Rectal smooth muscle tissue (tissue), 1 donor: Measurements from ENCODE around the gene DCC.

Source experiments
- H3K27ac ChIP-seq: one replicate; pipeline ENCODE4 v1.7.0; 2013; ENCODE audit warnings: low read depth, low read length, inconsistent platforms
- H3K27me3 ChIP-seq: one replicate; pipeline ENCODE4 v1.7.0; 2013; ENCODE audit warnings: low read length; ENCODE audit not compliant: control insufficient read depth, insufficient read depth
- H3K36me3 ChIP-seq: one replicate; pipeline ENCODE4 v1.7.0; 2013; ENCODE audit warnings: low read length; ENCODE audit not compliant: control insufficient read depth, insufficient read depth
- H3K4me1 ChIP-seq: one replicate; pipeline ENCODE4 v1.7.0; 2013; ENCODE audit warnings: low read length; ENCODE audit not compliant: control insufficient read depth, insufficient read depth
- H3K4me3 ChIP-seq: one replicate; pipeline ENCODE4 v1.7.0; 2013; ENCODE audit warnings: low read length
- H3K9ac ChIP-seq: one replicate; pipeline ENCODE4 v1.7.0; 2013; ENCODE audit warnings: low read length

DCC gene

DNA sequence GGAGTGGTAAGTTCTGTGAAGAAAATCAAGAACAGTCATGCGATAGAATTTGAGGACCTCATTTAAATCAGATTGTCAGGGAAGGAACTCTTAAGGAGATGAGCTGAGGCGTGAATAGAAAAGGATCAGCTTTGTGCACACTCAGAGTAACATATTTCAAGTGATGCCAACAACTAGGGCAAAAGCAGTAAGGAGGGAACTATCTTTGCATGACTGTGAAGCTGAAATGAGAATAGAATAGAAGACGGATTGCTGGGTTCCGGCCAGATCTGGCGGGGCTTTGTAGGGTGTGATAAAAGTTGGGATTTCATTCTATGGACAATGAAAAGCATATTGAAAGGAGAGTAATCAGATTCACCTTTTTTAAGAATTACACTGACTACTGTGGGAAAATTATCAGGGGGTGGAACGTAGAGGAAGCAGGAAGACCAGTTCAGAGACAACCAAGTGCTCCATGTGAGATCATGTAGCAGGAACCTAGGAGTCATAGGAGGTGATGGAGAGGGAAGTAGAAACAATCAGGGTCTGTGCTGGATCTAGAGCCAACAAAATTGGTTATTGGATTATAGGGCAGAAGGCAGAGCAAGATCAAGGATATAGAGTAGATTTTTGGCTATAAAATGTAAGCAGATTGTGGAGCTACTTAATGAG is 884.3 kb downstream of the DCC start:
- H3K27me3 ChIP-seq: no peaks in the 10 kb centered on the region
- no peaks in the 10 kb centered on the region for H3K4me1 ChIP-seq
- no peak overlapping the region for H3K9ac ChIP-seq
- H3K27ac ChIP-seq: no peak overlapping the region
- no peaks in the 10 kb centered on the region for H3K36me3 ChIP-seq
- no peak overlapping the region for H3K4me3 ChIP-seq

DNA sequence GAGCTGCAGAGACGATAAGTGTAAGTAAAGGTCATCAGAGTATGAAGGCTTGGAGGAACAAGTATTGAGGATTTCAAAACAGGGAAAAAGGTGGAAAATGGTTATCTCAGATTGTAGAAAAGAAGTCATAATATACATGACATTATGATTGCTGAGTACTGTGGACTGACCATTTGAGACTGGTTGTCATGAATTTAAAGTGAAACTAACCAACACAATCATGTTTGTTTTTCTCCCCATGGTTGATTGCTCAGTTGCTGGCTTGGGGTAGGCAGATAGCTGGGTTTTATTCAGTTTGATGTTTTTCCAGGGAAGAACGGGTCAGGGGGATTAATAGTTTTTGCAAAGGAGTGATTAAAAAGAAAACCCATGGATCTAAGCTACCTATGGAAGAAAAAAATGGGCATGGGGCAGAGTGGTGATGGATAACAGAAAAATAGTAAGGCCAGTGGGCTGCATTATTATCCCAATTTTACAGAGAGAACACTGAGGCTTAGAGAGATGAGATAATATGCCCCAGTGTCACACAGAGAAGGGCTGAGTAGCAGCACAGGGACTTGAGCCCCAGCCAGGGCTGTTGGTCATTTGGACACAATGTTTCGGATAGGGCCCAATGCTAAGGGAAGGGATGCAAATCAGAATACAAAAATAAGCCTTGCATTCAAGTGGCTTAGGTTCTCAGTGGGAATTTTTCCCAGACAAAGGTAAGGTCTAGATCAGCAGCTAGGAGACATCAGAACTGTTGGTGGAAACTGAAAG is 885.7 kb downstream of the DCC start:
- H3K9ac ChIP-seq: no peak overlapping the region
- H3K36me3 ChIP-seq: no peaks in the 10 kb centered on the region
- no peaks in the 10 kb centered on the region for H3K27me3 ChIP-seq
- no peak overlapping the region for H3K27ac ChIP-seq
- no peak overlapping the region for H3K4me3 ChIP-seq
- no peaks in the 10 kb centered on the region for H3K4me1 ChIP-seq

DNA sequence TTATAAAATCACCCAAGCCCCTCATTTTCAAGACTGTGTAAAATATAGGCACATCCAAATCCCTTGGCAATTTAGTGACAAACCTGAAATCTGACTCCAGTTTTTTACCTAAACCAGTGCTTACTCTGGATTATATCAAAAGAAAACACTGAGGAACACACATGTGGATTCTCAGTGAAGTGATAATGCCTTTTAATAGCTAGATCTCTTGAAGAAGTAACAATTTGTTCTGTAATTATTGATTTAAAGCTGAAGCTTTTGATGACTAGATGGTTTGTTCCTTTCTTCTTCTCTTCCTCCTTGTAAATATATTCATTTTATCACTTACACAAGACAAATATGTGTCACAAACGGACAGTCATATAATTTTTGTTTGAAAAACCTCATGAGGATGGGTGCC is 894.6 kb downstream of the DCC start:
- H3K4me1 ChIP-seq: no peaks in the 10 kb centered on the region
- no peak overlapping the region for H3K27ac ChIP-seq
- H3K36me3 ChIP-seq: no peaks in the 10 kb centered on the region
- H3K27me3 ChIP-seq: no peaks in the 10 kb centered on the region
- H3K4me3 ChIP-seq: no peak overlapping the region
- H3K9ac ChIP-seq: no peak overlapping the region

DNA sequence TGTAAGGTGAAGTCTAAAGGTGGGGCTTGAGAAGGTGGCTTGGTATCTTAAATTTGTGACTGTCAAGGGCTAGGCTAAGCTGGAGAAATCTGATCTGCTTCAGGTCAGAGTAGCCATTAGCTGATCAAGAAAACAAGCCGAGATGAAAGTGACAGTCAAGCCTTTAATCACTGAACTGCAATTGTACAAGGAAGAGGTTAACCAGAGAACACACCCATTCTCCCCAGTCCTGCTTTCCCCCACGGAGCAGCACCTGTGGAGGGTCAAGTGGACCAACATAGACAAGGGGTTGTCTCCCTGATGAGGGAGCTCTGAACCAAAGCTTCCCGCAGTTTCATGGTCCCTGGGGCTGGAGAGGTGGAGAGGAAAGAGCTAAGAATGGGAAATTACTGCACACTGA is 901.2 kb downstream of the DCC start:
- Histone ChIP-seq H3K4me3 (no peak overlapping the region), H3K27ac (no peak overlapping the region), H3K36me3 (no peaks in the 10 kb centered on the region), H3K9ac (no peak overlapping the region), H3K27me3 (no peaks in the 10 kb centered on the region), H3K4me1 (no peaks in the 10 kb centered on the region)

DNA sequence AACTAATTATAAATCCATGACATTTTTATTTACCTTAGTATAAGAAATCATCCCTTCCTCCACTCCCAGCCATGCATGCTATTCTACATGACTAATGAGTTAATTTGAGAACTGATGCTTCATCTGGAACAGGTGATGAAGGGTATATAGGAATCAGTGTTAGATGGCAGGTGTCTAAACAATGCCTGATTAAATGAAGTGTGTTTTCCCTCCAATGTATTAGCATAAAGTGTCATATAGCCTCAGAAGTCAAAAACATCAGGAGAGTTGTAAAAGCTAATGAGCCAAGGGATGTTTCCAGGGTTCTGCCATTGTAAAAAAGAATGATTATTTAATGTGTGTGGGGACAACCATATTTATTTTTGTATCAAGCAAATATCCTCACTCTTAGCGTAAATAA is 913.8 kb downstream of the DCC start:
- no peaks in the 10 kb centered on the region for H3K4me1 ChIP-seq
- no peak overlapping the region for H3K27ac ChIP-seq
- H3K9ac ChIP-seq: no peak overlapping the region
- no peaks in the 10 kb centered on the region for H3K27me3 ChIP-seq
- H3K36me3 ChIP-seq: no peaks in the 10 kb centered on the region
- no peak overlapping the region for H3K4me3 ChIP-seq

DNA sequence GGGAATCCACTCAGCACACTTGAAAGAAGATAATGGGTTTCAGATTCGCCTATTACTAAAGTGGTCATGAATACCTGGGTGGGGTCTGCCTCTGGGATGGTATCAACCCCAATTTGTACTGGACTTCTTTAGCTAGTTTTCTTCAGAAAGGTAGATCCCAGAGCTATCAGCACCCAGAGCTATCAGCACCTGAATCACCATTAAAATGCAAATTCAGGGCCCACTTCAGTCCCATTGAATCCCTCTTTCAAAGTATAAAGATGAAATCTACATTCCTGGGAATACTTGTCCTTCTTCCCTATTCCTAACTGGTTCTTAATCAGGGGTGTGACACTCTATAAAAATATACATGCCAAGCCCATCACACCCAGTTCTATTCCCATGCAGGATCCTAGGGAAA is 914.3 kb downstream of the DCC start:
- H3K27me3 ChIP-seq: no peaks in the 10 kb centered on the region
- H3K4me3 ChIP-seq: no peak overlapping the region
- no peaks in the 10 kb centered on the region for H3K36me3 ChIP-seq
- H3K4me1 ChIP-seq: no peaks in the 10 kb centered on the region
- no peak overlapping the region for H3K9ac ChIP-seq
- no peak overlapping the region for H3K27ac ChIP-seq

DNA sequence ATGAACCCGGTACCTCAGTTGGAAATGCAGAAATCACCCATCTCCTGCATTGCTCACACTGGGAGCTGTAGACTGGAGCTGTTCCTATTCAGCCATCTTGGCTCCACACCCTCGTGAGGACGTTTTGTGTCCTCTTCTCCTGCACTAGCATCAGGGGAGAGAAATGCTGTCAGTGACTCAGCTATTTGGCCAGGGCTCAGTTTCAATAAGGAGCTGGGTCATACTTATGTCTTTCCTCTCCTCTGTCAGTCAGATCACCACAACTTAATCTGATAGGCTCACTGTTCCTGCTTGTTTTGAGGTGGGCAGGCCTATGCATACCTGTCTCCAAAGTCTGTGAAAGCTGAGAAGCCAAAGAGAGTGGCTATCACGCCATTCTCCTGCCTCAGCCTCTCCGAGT is 921.2 kb downstream of the DCC start:
- Histone ChIP-seq H3K27me3 (no peaks in the 10 kb centered on the region), H3K27ac (no peak overlapping the region), H3K36me3 (no peaks in the 10 kb centered on the region), H3K9ac (no peak overlapping the region), H3K4me3 (no peak overlapping the region), H3K4me1 (no peaks in the 10 kb centered on the region)

DNA sequence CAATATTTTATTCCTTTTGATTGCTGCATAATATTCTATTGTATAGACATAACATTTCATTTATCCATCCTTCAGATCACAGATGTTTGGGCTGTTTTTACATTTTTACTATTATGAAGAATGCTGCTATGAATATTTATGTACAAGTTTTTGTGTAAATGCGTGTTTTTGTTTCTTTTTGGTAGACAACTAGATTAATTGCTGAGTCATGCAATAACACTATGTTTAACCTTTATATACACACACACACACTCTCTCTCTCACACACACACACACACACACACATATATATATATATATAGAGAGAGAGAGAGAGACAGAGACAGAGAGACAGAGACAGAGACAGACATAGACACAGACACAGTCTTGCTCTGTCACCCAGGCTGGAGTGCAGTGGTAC is 926.9 kb downstream of the DCC start:
- Histone ChIP-seq H3K27ac (no peak overlapping the region), H3K27me3 (no peaks in the 10 kb centered on the region), H3K4me1 (no peaks in the 10 kb centered on the region), H3K9ac (no peak overlapping the region), H3K36me3 (no peaks in the 10 kb centered on the region), H3K4me3 (no peak overlapping the region)

DNA sequence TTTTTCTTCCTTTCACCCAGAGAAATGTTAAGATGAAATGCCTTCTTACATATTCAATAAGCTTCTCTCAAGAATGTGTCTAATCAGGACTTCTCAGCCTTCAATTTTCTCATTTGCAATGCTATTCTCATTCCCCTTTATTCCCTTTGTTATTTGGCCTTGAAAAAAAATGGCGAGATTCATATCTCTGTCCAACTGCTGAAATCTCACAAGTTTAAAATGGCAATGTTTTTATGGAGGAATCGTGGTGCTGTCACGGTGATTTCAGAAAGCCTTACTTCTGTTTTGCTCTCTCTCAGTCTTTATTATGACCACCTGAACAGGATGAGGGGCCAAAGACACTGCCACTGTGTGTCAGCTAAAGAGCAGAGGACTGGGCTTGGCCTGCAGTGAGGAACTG is 928.5 kb downstream of the DCC start:
- H3K27ac ChIP-seq: no peak overlapping the region
- no peak overlapping the region for H3K9ac ChIP-seq
- H3K4me1 ChIP-seq: no peaks in the 10 kb centered on the region
- H3K4me3 ChIP-seq: no peak overlapping the region
- no peaks in the 10 kb centered on the region for H3K36me3 ChIP-seq
- no peaks in the 10 kb centered on the region for H3K27me3 ChIP-seq

DNA sequence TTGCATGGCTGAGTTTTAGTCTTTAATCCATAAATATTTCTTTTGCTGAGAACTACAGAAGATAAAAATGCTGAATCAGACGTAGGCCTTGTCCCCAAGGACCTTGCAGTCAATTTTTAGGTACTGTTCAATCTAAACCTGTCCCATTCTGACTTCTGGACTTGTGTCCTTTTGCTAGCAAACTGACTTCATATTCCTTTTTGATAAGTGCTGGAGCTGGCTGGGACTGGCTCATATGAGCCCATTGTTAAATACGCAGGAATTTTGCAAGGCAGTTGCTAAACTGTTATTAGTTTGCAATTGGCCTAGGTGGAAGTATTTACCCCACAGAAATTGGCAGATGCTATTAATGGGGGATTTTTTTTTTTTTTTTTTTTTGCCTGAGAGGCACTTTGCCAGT is 941.4 kb downstream of the DCC start:
- no peak overlapping the region for H3K9ac ChIP-seq
- no peak overlapping the region for H3K27ac ChIP-seq
- no peaks in the 10 kb centered on the region for H3K4me1 ChIP-seq
- H3K4me3 ChIP-seq: no peak overlapping the region
- H3K27me3 ChIP-seq: no peaks in the 10 kb centered on the region
- no peaks in the 10 kb centered on the region for H3K36me3 ChIP-seq

DNA sequence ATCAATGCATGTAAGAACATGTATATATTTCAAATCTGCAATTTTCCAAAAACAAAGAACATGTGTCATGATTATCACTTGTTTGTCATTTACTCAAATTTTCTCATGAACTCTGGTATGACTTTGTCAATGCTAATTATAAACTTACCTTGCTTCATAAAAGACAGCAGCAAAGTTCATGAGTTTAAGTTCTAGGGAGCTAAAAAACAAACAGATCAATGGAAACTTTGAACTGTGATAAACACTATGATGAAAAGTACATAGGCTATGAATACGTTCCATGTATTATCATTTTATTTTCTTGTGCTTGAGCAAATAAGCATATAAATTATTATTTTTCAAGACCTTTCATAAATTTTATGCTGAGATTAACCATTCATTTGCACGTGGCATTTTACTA is 943.7 kb downstream of the DCC start:
- H3K27me3 ChIP-seq: no peaks in the 10 kb centered on the region
- no peak overlapping the region for H3K9ac ChIP-seq
- no peak overlapping the region for H3K27ac ChIP-seq
- H3K36me3 ChIP-seq: no peaks in the 10 kb centered on the region
- no peak overlapping the region for H3K4me3 ChIP-seq
- H3K4me1 ChIP-seq: no peaks in the 10 kb centered on the region

DNA sequence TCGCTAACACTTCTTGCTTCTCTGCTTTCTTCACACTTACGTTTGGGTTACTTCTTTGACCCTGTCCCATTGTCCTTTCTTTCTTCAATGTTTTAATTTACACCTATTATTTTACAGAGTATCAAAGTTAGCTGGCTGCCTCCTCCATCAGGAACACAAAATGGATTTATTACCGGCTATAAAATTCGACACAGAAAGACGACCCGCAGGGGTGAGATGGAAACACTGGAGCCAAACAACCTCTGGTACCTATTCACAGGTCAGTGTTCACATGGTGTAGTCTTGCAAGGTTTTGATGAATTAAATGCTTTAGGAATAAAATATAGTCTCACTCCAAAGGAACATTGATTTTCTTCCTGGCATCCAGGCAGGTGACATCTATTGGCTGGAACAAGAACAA is 965.5 kb downstream of the DCC start:
- Histone ChIP-seq H3K4me1 (no peaks in the 10 kb centered on the region), H3K27me3 (no peaks in the 10 kb centered on the region), H3K4me3 (no peak overlapping the region), H3K27ac (no peak overlapping the region), H3K36me3 (no peaks in the 10 kb centered on the region), H3K9ac (no peak overlapping the region)

DNA sequence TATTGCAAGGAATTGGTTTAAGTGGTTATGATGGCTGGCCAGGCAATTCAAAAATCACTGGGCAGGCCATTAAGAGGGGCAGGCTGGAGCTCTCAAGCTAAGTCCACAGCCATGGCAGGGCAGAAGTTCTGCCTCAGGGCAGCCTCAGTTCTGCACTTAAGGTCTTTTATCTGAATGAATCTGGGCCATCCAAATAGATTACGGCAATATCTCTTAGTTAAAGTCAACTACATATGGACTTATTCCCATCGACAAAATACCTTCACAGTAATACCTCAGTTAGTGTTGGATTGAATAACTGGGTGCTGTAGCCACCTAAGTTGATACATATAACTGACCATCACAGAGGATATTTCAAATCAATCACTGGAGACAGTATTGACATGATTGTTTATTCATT is 979.6 kb downstream of the DCC start:
- no peak overlapping the region for H3K9ac ChIP-seq

More for the DNA sequence above, 979.6 kb downstream of the DCC start:
- Histone ChIP-seq H3K4me1 (no peaks in the 10 kb centered on the region), H3K36me3 (no peaks in the 10 kb centered on the region), H3K27me3 (no peaks in the 10 kb centered on the region), H3K27ac (no peak overlapping the region), H3K4me3 (no peak overlapping the region)
